ENCODE measurements around the gene ZNF664. TPM values are rescaled to one million over a fixed set of nuclear protein-coding genes. Genes with fewer than 3 reads are reported as not detected.
A peak's percentile ranks its signal among the peaks of the same experiment; 100 is the strongest.

ZNF664 gene
- total and polyA plus RNA-seq, 2 of the 4 experiments (the other 2 are of a cell fraction), result 29.9 to 32.6 TPM

DNA sequence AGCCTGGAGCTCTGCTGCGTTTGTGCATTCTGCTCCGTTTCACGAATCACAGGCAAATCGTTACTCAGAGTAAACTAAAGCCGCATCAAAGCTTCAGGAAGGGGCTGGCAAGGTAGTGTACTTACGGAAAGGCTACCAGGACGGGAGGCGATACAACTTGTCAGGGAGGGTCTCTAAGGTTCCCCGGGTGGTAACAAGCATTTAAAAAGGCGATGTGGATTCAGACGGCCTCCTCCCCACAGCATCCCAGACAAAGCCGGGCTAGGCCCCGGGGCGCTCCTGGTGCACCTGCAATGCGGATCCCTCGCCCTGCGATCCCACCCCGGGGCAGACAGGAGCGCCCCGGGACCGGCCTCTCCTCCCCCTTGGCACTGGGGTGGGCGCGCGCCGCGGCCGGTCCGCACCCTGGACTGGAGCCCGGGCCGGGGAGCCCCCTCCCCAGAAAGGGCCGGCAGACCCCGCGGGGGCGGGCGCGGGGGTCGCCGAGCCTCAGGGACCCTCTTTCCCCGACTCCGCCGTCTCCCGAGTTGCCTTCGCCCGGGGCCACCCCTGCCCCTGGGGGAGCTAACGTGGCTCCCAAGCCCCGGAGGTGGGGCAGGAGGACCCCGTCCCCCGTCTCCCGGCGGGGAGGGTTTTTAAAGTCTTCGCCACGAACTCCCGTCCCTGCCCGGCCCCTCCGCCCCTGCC is 1.1 kb upstream of the ZNF664 start:
- BruUV-seq (replicated peaks), result no TSS peak
- ATAC-seq (ENCODE audit: low read depth), result no peak; the same call in 1 of the 2 replicates
- H2BK5ac ChIP-seq (ENCODE audit: low read depth, low read length, poor library complexity, severe bottlenecking), result peak overlapping the region; percentile 22
- no peak overlapping the region for H2AK5ac ChIP-seq (ENCODE audit: low read depth, low read length)
- H2BK20ac ChIP-seq (ENCODE audit: low read depth, low read length), result no peak overlapping the region
- H2AK9ac ChIP-seq (replicated peaks; ENCODE audit: low read depth, low read length, poor library complexity), result peak overlapping the region; percentile 33
- H3K4me2 ChIP-seq (ENCODE audit: low read depth, low read length), result peak overlapping the region; percentile 79
- peaks cover 4% of the 10 kb centered on the region for H3K36me3 ChIP-seq (ENCODE audit: control insufficient read depth, insufficient read depth, low read length)
- H3K14ac ChIP-seq (replicated peaks; ENCODE audit: low read depth, low read length), result peak overlapping the region; percentile 84
- no peaks in the 10 kb centered on the region for H3K27me3 ChIP-seq (ENCODE audit: control insufficient read depth, insufficient read depth, low read length)
- peak overlapping the region in 1 of 2 experiments; percentile 7; a peak in 1 of 4 replicates for H4K8ac ChIP-seq (ENCODE audit: low read depth in 2 of 2, low read length in 2 of 2)
- dilution Hi-C loops (cut with HindIII; ENCODE audit: low sequenced_read_pairs, unreplicated experiment), result no loop called here
- POLR2A ChIA-PET (ENCODE audit: unreplicated experiment), result no interaction called here
- peak overlapping the region; percentile 94 for H3K23ac ChIP-seq (ENCODE audit: low read depth, low read length)
- no peak overlapping the region; the same call in 2 of the 3 replicates for H2BK15ac ChIP-seq (ENCODE audit: low read depth, low read length)
- intact Hi-C loops (cut with micrococcal nuclease), result loop anchor here (2.0 to 5.0 kb wide), 2 partner anchors 60 to 67 kb away; no protein-coding TSS in a partner anchor
- H2AFZ ChIP-seq (replicated peaks; ENCODE audit: low read length, poor library complexity), result peak overlapping the region; percentile 77
- WGBS, 2 experiments (ENCODE audit: extremely low coverage in 2 of 2, insufficient read length in 1 of 2), result 0% methylated on average over 20 of the region's 55 CpGs; no CpG with 5 or more reads in 1 of the 2 experiments
- H3K79me1 ChIP-seq (ENCODE audit: low read depth in 1 of 2, low read length in 2 of 2), result peaks cover 12 to 54% of the 10 kb centered on the region in 2 experiments
- H4K20me1 ChIP-seq (ENCODE audit: insufficient read depth, low read length), result peaks cover 6% of the 10 kb centered on the region; the same call in 1 of the 2 replicates
- peak overlapping the region; percentile 6; the same call in 1 of the 2 replicates for H2BK120ac ChIP-seq (ENCODE audit: low read depth, low read length)
- peak overlapping the region; percentile 61 for H3K9ac ChIP-seq (ENCODE audit: low read depth, low read length)
- peaks cover 7% of the 10 kb centered on the region for H3K4me1 ChIP-seq (ENCODE audit: control insufficient read depth, insufficient read depth, low read length)
- peak; percentile 50 for DNase-seq
- H3K9me3 ChIP-seq (ENCODE audit: control insufficient read depth, insufficient read depth, low read length), result no peaks in the 10 kb centered on the region
- H4K91ac ChIP-seq (ENCODE audit: insufficient read depth, low read depth, low read length), result peak overlapping the region; percentile 28; the same call in 1 of the 2 replicates
- peak overlapping the region; percentile 51 for H3K27ac ChIP-seq (ENCODE audit: insufficient read depth, low read length)
- H3K18ac ChIP-seq (ENCODE audit: low read depth, low read length), result no peak overlapping the region
- peak overlapping the region; percentile 7; the same call in 1 of the 2 replicates for H4K5ac ChIP-seq (ENCODE audit: low read depth, low read length)
- H3K4me3 ChIP-seq (ENCODE audit: insufficient read depth, low read depth, low read length), result peak overlapping the region; percentile 64
- in situ Hi-C loops (cut with MboI; ENCODE audit: low sequenced_read_pairs), result no loop called here
- H3K56ac ChIP-seq (ENCODE audit: extremely low read depth, insufficient read depth, low read length), result peak overlapping the region; percentile 64; the same call in 1 of the 2 replicates
- peak overlapping the region; percentile 72 for H3K4ac ChIP-seq (ENCODE audit: low read depth, low read length)
- CTCF ChIA-PET, result no interaction called here
- H3K9me1 ChIP-seq (ENCODE audit: insufficient read depth, low read length), result peaks cover 2% of the 10 kb centered on the region; the same call in 1 of the 2 replicates
- TF ChIP-seq RAD21 (IDR thresholded peaks at IDR 0.05; ENCODE audit: low read length) (no peak), CHD1 (IDR thresholded peaks at IDR 0.05; ENCODE audit: low read depth, low read length) (no peak), FOS (IDR thresholded peaks at IDR 0.05; ENCODE audit: low read depth, low read length) (no peak), CEBPB (IDR thresholded peaks at IDR 0.05; ENCODE audit: low read depth, low read length) (no peak), MXI1 (IDR thresholded peaks at IDR 0.05; ENCODE audit: borderline replicate concordance, low read depth, low read length) (no peak), ELK1 (IDR thresholded peaks at IDR 0.05; ENCODE audit: borderline replicate concordance, low read depth, low read length) (no peak), CTCF (conservative IDR thresholded peaks at IDR 0.05; ENCODE audit: low read depth, low read length) (no peak), RCOR1 (IDR thresholded peaks at IDR 0.05; ENCODE audit: insufficient replicate concordance, low read length) (no peak), MAZ (IDR thresholded peaks at IDR 0.05; ENCODE audit: borderline replicate concordance, low read depth, low read length) (no peak), BHLHE40 (IDR thresholded peaks at IDR 0.05; ENCODE audit: low read depth, low read length) (no peak), POLR2A (IDR thresholded peaks at IDR 0.05; ENCODE audit: low read depth, low read length) (no peak), SMC3 (IDR thresholded peaks at IDR 0.05; ENCODE audit: low read depth, low read length) (no peak), MAFK (IDR thresholded peaks at IDR 0.05; ENCODE audit: low read depth, low read length) (no peak)
- TF ChIP-seq, protein P1, sequence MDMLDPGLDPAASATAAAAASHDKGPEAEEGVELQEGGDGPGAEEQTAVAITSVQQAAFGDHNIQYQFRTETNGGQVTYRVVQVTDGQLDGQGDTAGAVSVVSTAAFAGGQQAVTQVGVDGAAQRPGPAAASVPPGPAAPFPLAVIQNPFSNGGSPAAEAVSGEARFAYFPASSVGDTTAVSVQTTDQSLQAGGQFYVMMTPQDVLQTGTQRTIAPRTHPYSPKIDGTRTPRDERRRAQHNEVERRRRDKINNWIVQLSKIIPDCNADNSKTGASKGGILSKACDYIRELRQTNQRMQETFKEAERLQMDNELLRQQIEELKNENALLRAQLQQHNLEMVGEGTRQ (IDR thresholded peaks at IDR 0.05; ENCODE audit: low read depth, low read length), result no peak

Data from IMR-90 (cell line).